Left lung (tissue), 10 donors: ENCODE data around the gene TMC1. TPM values are rescaled to one million over a fixed set of nuclear protein-coding genes. Genes with fewer than 3 reads are reported as not detected.

Source experiments
- ATAC-seq: fragments of 200-7000 bp; cut with Tn5 transposase; one replicate; pipeline ENCODE4 v1.9.1; 2020; ENCODE audit warnings: moderate library complexity
- DNase-seq, 4 donors: peaks; one replicate each; pipeline ENCODE4 v3.0.0-alpha.2; 2013 to 2020
- H3K27ac ChIP-seq, 2 donors: fragments of 200-600 bp; sonication (generic) in 1 of 2; one replicate each; pipeline versions ENCODE4 v1.5.0 to v1.8.0; 2020 to 2021
- H3K27me3 ChIP-seq, 2 donors: fragments of 200-600 bp; sonication (generic) in 1 of 2; one replicate each; pipeline versions ENCODE4 v1.5.0 to v1.8.0; 2020 to 2021
- H3K36me3 ChIP-seq, 2 donors: fragments of 200-600 bp; sonication (generic) in 1 of 2; one replicate each; pipeline versions ENCODE4 v1.5.0 to v1.8.0; 2020 to 2021
- H3K4me1 ChIP-seq, 2 donors: fragments of 200-600 bp; one replicate each; pipeline ENCODE4 v1.8.0; 2021
- H3K4me3 ChIP-seq, 2 donors: fragments of 200-600 bp; sonication (generic) in 1 of 2; one replicate each; pipeline versions ENCODE4 v1.5.0 to v1.8.0; 2020 to 2021; ENCODE audit warnings: mild to moderate bottlenecking in 1 of 2
- H3K9me3 ChIP-seq, 2 donors: fragments of 200-600 bp; sonication (generic) in 1 of 2; one replicate each; pipeline versions ENCODE4 v1.5.0 to v1.8.0; 2020 to 2021
- CTCF ChIP-seq, 2 donors: fragments of 200-600 bp; sonication (generic) in 1 of 2; IDR thresholded peaks; one replicate each; pipeline versions ENCODE4 v1.5.0 to v1.8.0; 2021; ENCODE audit warnings: antibody characterized with exemption in 2 of 2
- intact Hi-C, 2 donors: fragments of 100-400 bp; cut with DNase I; formaldehyde crosslinking; loops; one replicate each; pipeline versions ENCODE4 v1.11.2 to v1.14.2; 2022
- polyA plus RNA-seq, 6 donors: library from polyadenylated mRNA; unstranded; fragments of 120-200 nt; gene quantifications; one replicate each; pipeline ENCODE4 v1.2.1, GENCODE V29; 2013; ENCODE audit not compliant: insufficient read length in 6 of 6
- total RNA-seq, 2 donors: library from RNA; stranded (reverse); fragmentation: NEBNext Ultra II Directional; extraction: Animal tissue kit (Norgen Biotek cat#: 25700); gene quantifications; one replicate each; pipeline ENCODE4 v1.2.1, GENCODE V29; 2021
- donor health status: DM: no; HTN: yes; CAD: no.
- donor health status: DM: no; HTN: no; CAD: no.

The TMC1 gene
- total and polyA plus RNA-seq, 8 donors, result 0.26 to 0.81 (median 0.55) TPM; not detected in 1

- H3K27me3 ChIP-seq, result no peaks in the 10 kb centered on the region
- peak; percentile 96 for ATAC-seq
- peak overlapping the region in 1 of 2 donors; percentile 13 for H3K4me3 ChIP-seq
- DNase-seq, result peak; percentile 70 to 88 (median 86)
- TF ChIP-seq CTCF (IDR thresholded peaks at IDR 0.05), result no peak
- H3K4me1 ChIP-seq, result peaks cover 0 to 30% of the 10 kb centered on the region in 2 donors
- H3K9me3 ChIP-seq, result peaks cover 0 to 5% of the 10 kb centered on the region in 2 donors
- H3K27ac ChIP-seq, result peak overlapping the region; percentile 53 to 81
- H3K36me3 ChIP-seq, result no peaks in the 10 kb centered on the region
- intact Hi-C loops, result no loop called here
These were observed 5.7 kb downstream of the TMC1 start for GRCh38 chr9:72526901-72527800.

- peak overlapping the region; percentile 53 to 81 for H3K27ac ChIP-seq
- H3K27me3 ChIP-seq, result no peaks in the 10 kb centered on the region
- no peaks in the 10 kb centered on the region for H3K36me3 ChIP-seq
- H3K9me3 ChIP-seq, result peaks cover 0 to 5% of the 10 kb centered on the region in 2 donors
- peaks cover 0 to 30% of the 10 kb centered on the region in 2 donors for H3K4me1 ChIP-seq
- ATAC-seq (no peak), DNase-seq (no peak)
- no peak for TF ChIP-seq CTCF (IDR thresholded peaks at IDR 0.05)
- intact Hi-C loops, result no loop called here
- H3K4me3 ChIP-seq, result peak overlapping the region in 1 of 2 donors; percentile 13
These were observed 6.4 kb downstream of the TMC1 start for GRCh38 chr9:72527801-72528195.

GRCh38 chr9:72529531-72529930 lies 8.1 kb downstream of the TMC1 start:
- intact Hi-C loops, result no loop called here

GRCh38 chr9:72533322-72533721 lies 11.9 kb downstream of the TMC1 start:
- H3K27ac ChIP-seq, result no peak overlapping the region
- no peak overlapping the region for H3K4me3 ChIP-seq
- DNase-seq (no peak), ATAC-seq (no peak)
- no peaks in the 10 kb centered on the region for H3K27me3 ChIP-seq
- no peaks in the 10 kb centered on the region for H3K36me3 ChIP-seq
- H3K4me1 ChIP-seq, result peaks cover 0 to under 1% of the 10 kb centered on the region in 2 donors
- peaks cover 0 to 9% of the 10 kb centered on the region in 2 donors for H3K9me3 ChIP-seq
- TF ChIP-seq CTCF (IDR thresholded peaks at IDR 0.05), result no peak
- intact Hi-C loops, result no loop called here

More at GRCh38 chr9:72529531-72529930, 8.1 kb downstream of the TMC1 start:
- no peak for DNase-seq
- no peaks in the 10 kb centered on the region for H3K36me3 ChIP-seq
- ATAC-seq, result no peak
- H3K27me3 ChIP-seq, result no peaks in the 10 kb centered on the region
- H3K9me3 ChIP-seq, result peaks cover 0 to 5% of the 10 kb centered on the region in 2 donors
- H3K4me3 ChIP-seq, result no peak overlapping the region
- peaks cover 0 to 30% of the 10 kb centered on the region in 2 donors for H3K4me1 ChIP-seq
- no peak for TF ChIP-seq CTCF (IDR thresholded peaks at IDR 0.05)
- no peak overlapping the region for H3K27ac ChIP-seq

GRCh38 chr9:72534931-72535330 lies 13.5 kb downstream of the TMC1 start:
- Histone ChIP-seq H3K36me3 (no peaks in the 10 kb centered on the region), H3K9me3 (peaks cover 0 to 9% of the 10 kb centered on the region in 2 donors), H3K27ac (no peak overlapping the region), H3K27me3 (no peaks in the 10 kb centered on the region), H3K4me3 (no peak overlapping the region), H3K4me1 (no peaks in the 10 kb centered on the region)
- ATAC-seq (no peak), DNase-seq (no peak)
- no peak for TF ChIP-seq CTCF (IDR thresholded peaks at IDR 0.05)
- intact Hi-C loops, result no loop called here
